Dendritic cell treated with granulocyte-macrophage colony-stimulating factor and Interleukin-4, amounts not matched to agents 40 ng/mL and 50 ng/mL, for 4 days (primary cell): ENCODE data around the gene BCAS3.

Experiments used
- H3K27ac Mint-ChIP-seq: one replicate; pipeline ENCODE4 v1.8.0; 2022; ENCODE audit warnings: mild to moderate bottlenecking, mixed read lengths
- H3K27me3 Mint-ChIP-seq: one replicate; pipeline ENCODE4 v1.8.0; 2022; ENCODE audit warnings: mild to moderate bottlenecking, mixed read lengths
- H3K36me3 Mint-ChIP-seq: one replicate; pipeline ENCODE4 v1.8.0; 2022; ENCODE audit warnings: low read depth, mixed read lengths
- H3K4me1 Mint-ChIP-seq: one replicate; pipeline ENCODE4 v1.8.0; 2022; ENCODE audit warnings: low read depth, mixed read lengths
- H3K4me3 Mint-ChIP-seq: one replicate; pipeline ENCODE4 v1.8.0; 2022; ENCODE audit warnings: mild to moderate bottlenecking, moderate library complexity, mixed read lengths
- H3K9me3 Mint-ChIP-seq: one replicate; pipeline ENCODE4 v1.8.0; 2022; ENCODE audit warnings: mixed read lengths
- intact Hi-C: fragments of 100-400 bp; cut with micrococcal nuclease; formaldehyde crosslinking; loops from one replicate; pipeline ENCODE4 v1.15.0; 2022

Gene BCAS3

DNA sequence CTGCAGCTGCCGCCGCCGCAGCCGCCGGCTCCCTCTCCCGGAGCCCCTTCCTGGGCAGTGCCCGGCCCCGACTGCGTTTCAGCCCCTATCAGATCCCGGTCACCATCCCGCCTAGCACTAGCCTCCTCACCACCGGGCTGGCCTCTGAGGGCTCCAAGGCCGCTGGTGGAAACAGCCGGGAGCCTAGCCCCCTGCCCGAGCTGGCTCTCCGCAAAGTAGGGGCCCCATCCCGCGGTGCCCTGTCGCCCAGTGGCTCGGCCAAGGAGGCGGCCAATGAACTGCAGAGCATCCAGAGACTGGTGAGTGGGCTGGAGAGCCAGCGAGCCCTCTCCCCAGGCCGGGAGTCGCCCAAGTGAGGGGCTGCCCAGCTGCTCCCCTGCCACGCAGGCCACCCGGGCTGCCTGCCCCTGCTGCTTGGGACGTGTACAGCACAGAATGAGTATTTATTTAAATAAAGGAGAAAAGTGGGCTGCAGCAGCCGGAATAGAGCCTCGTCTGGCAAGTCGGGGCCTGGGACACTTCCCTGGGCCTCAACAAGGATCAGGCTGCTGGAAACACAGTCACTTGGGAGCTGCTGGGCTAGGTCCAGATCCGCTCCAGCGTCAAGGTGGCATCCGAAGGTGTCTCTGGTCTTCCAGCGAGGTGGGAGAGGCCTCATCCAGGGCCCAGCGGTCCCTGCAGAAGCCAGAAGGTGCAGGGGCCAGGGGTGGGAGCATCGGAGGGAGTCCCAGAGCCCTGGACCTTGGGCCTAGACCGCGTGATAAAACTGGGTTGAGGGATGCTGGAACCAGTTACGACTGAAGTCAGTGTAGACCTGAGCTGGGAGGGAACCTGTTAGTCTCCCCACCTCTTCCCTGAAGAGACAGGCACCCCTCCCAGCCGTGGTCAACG, 730.7 kb downstream of the BCAS3 start:
- intact Hi-C loops: no loop called here
- Mint-ChIP-seq H3K4me1 (peaks cover 51% of the 10 kb centered on the region), H3K4me3 (peak overlapping the region; percentile 18), H3K9me3 (no peaks in the 10 kb centered on the region), H3K27ac (no peak overlapping the region), H3K36me3 (no peaks in the 10 kb centered on the region), H3K27me3 (peaks cover 90% of the 10 kb centered on the region)

GRCh38 chr17:61409301-61410112, 731.9 kb downstream of the BCAS3 start:
- Mint-ChIP-seq H3K4me3 (peak overlapping the region; percentile 69), H3K27ac (no peak overlapping the region), H3K36me3 (no peaks in the 10 kb centered on the region), H3K27me3 (peaks cover 89% of the 10 kb centered on the region), H3K4me1 (peaks cover 41% of the 10 kb centered on the region), H3K9me3 (no peaks in the 10 kb centered on the region)
- intact Hi-C loops: loop anchor here (2.0 kb wide), 1 partner anchor 57 kb away; no protein-coding TSS in a partner anchor

DNA sequence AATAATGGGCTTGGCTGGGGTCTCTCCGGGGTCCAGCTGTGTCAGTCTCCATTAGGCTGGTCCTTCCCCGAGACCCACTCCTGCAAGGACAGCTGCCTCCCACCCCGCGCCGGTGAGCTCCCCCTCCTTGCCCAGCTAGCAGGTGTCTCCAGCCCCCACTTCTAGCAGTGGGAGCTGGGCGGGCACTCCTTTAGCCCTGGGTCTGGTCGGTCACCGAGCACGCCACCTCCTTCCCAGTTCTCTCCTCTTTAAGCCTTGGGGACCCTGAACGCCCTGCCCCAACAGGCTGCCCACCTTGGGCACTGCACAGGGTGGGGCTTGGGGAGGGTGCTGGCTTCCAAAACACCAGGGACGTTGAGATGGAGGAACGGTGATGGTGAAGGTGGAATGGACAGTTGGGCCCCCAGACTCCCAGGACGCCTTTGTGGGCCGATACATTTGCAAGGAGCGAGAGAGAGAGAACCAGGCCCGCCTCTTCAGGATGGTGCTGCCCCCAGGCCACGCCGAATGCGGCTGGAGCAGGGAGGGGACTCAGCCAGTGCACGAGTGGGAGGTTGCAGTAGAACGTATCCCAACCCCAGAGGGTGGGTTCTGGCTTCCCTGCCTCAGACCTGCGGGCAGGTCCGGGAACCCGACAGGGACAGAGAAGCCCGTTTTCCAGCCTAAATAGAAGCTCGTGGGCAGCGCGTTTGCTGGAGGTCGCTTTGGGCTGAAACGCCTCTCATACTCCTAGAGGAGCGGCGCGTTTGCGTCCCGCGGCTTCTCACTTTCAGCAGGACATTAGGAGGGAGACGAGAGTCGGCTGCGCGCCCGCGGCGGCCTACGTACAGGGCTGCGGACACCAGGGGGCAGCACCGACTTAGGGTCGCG, 732.7 kb downstream of the BCAS3 start:
- Mint-ChIP-seq H3K9me3 (no peaks in the 10 kb centered on the region), H3K27ac (no peak overlapping the region), H3K27me3 (peaks cover 89% of the 10 kb centered on the region), H3K4me3 (peak overlapping the region; percentile 58), H3K36me3 (no peaks in the 10 kb centered on the region), H3K4me1 (peaks cover 35% of the 10 kb centered on the region)
- intact Hi-C loops: loop anchor here (2.0 kb wide), 1 partner anchor 56 kb away; no protein-coding TSS in a partner anchor

GRCh38 chr17:61411011-61411260, 733.3 kb downstream of the BCAS3 start:
- H3K36me3 Mint-ChIP-seq: no peaks in the 10 kb centered on the region
- intact Hi-C loops: loop anchor here (2.0 kb wide), 1 partner anchor 56 kb away; no protein-coding TSS in a partner anchor
- H3K9me3 Mint-ChIP-seq: no peaks in the 10 kb centered on the region
- peaks cover 89% of the 10 kb centered on the region for H3K27me3 Mint-ChIP-seq
- H3K27ac Mint-ChIP-seq: no peak overlapping the region
- H3K4me3 Mint-ChIP-seq: peak overlapping the region; percentile 75
- peaks cover 35% of the 10 kb centered on the region for H3K4me1 Mint-ChIP-seq

GRCh38 chr17:61411261-61412142, 733.9 kb downstream of the BCAS3 start:
- peak overlapping the region; percentile 17 for H3K27ac Mint-ChIP-seq
- no peaks in the 10 kb centered on the region for H3K36me3 Mint-ChIP-seq
- H3K9me3 Mint-ChIP-seq: no peaks in the 10 kb centered on the region
- intact Hi-C loops: loop anchor here (1.0 to 2.0 kb wide), 3 partner anchors 55 to 426 kb away; no protein-coding TSS in a partner anchor
- peaks cover 36% of the 10 kb centered on the region for H3K4me1 Mint-ChIP-seq
- peaks cover 89% of the 10 kb centered on the region for H3K27me3 Mint-ChIP-seq
- peak overlapping the region; percentile 75 for H3K4me3 Mint-ChIP-seq

DNA sequence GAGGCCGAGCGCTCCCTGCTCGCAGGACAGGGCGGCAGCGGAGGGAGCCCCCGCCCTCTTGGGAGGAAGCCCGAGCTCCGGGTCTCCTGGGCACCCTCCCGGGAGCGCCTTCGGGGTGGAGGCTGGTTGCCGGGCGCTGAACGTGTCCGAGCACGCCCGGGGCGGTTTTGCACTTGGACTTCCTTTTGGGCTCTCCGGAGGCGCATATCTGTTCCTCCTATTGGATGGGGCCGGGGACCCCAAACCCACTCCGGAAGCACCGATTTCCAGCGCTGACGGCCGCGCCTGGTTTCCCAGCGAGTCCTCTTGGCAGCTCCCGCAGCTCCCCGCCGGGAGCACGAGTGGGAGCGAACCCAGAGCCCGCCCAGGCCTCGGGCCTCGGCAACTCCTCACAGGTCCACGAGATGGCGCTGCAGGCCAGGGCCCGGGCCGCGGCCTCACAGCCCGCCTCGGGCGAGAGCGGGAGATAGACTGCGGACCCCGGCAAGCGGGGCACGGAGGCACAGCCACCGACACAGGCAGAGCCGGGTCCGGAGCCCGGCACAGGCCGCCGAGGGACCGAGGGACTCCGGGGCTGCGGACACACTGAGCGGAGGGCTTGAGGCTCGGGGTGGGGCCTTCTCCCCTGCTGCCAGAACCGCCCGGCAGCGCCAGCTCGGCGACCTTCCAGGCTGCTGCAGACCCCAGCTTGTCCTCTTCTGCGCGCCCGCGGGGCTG, 734.6 kb downstream of the BCAS3 start:
- Mint-ChIP-seq H3K4me1 (peaks cover 43% of the 10 kb centered on the region), H3K36me3 (no peaks in the 10 kb centered on the region), H3K4me3 (peak overlapping the region; percentile 75), H3K9me3 (no peaks in the 10 kb centered on the region), H3K27me3 (peaks cover 89% of the 10 kb centered on the region), H3K27ac (peak overlapping the region; percentile 17)
- intact Hi-C loops: loop anchor here (1.0 kb wide), 2 partner anchors 139 to 425 kb away; no protein-coding TSS in a partner anchor

GRCh38 chr17:61412860-61413660, 735.4 kb downstream of the BCAS3 start:
- Mint-ChIP-seq H3K36me3 (no peaks in the 10 kb centered on the region), H3K9me3 (no peaks in the 10 kb centered on the region), H3K4me3 (peak overlapping the region; percentile 75), H3K27me3 (peaks cover 86% of the 10 kb centered on the region), H3K27ac (no peak overlapping the region), H3K4me1 (peaks cover 40% of the 10 kb centered on the region)
- intact Hi-C loops: loop anchor here (1.0 kb wide), 2 partner anchors 138 to 424 kb away; no protein-coding TSS in a partner anchor

DNA sequence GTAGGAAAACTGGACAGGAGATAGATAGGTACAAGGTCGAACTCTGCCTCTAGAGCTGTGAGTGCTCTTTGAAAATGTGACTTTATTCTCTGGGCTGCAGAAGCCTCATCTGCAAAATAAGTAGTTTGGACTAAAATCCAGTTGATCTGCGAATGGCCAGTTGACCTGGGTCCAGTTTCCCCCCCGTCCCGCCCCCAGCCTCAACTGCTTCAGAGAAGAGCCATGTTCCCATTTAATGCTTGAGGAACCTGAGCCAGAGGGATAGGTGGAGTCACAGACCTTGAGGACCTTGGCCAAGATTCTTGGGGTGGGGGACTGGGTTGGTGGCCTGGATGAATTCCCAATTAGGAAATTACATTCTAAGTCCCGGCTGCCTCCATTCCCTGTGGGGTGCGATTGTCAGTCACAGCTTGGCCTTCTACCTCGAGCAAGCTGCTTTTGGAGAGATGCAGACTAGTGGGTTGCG, 736.0 kb downstream of the BCAS3 start:
- H3K27me3 Mint-ChIP-seq: peaks cover 85% of the 10 kb centered on the region
- H3K27ac Mint-ChIP-seq: no peak overlapping the region
- H3K4me3 Mint-ChIP-seq: no peak overlapping the region
- no peaks in the 10 kb centered on the region for H3K36me3 Mint-ChIP-seq
- intact Hi-C loops: no loop called here
- H3K4me1 Mint-ChIP-seq: peaks cover 33% of the 10 kb centered on the region
- H3K9me3 Mint-ChIP-seq: no peaks in the 10 kb centered on the region

DNA sequence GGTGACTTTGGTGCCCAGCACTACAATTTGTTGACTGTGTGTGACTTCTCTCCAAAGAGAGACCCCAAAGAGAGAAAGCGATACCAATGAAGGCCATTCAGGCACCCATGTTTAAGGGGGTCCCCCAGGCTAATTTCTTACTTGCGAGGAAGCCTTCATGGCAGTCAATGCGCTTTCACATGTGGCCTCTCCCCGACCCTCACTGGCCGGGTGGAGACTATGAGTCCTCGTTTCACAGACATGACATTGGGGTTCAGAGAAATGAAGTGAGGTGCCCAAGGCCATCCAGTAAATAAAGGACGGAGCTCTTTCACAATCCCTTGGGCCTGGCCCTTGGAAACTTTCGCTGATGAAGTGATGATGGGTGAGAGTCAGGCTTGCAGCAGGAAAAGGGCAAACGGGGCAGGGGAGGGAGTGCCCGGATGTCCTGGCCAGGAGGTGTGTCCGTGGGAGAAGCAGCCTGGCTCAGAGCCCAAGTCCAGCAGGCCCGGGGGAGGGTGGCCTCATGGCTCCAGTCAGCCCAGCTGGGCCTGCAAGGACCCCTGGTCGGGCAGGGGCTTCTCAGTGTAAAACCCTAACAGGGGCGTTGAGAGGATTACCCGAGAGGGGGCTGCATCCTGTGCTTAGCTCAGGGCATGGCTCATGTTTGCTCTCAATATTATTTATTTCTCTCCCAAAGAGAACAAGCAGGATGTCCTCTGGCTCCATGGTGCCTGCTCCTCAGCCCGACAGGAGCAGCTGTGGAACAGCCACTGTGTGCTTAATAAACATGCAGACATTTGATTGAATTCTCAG, 736.7 kb downstream of the BCAS3 start:
- Mint-ChIP-seq H3K9me3 (no peaks in the 10 kb centered on the region), H3K4me1 (peaks cover 30% of the 10 kb centered on the region), H3K27ac (no peak overlapping the region), H3K27me3 (peaks cover 86% of the 10 kb centered on the region), H3K36me3 (no peaks in the 10 kb centered on the region), H3K4me3 (no peak overlapping the region)
- intact Hi-C loops: no loop called here

DNA sequence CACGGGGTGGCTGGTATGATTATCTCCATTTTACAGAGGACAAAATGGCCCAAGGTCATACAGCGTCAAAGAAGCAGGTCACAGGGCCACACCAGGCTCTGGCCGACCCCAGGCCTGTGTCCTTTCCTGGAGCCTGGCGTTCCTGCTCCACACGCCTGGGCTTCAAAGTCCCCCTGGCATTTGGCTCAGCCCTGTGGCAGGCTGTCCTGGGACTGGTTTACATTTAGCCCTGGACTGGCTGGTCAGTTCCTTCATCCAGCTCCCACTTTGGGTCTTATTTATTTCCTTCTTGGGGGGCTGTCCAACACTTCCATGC, 737.2 kb downstream of the BCAS3 start:
- Mint-ChIP-seq H3K27ac (no peak overlapping the region), H3K27me3 (peaks cover 87% of the 10 kb centered on the region), H3K4me3 (no peak overlapping the region), H3K9me3 (no peaks in the 10 kb centered on the region), H3K36me3 (no peaks in the 10 kb centered on the region), H3K4me1 (peaks cover 28% of the 10 kb centered on the region)
- intact Hi-C loops: no loop called here
